ENCODE results near the gene PIK3R3.

PIK3R3 gene

DNA sequence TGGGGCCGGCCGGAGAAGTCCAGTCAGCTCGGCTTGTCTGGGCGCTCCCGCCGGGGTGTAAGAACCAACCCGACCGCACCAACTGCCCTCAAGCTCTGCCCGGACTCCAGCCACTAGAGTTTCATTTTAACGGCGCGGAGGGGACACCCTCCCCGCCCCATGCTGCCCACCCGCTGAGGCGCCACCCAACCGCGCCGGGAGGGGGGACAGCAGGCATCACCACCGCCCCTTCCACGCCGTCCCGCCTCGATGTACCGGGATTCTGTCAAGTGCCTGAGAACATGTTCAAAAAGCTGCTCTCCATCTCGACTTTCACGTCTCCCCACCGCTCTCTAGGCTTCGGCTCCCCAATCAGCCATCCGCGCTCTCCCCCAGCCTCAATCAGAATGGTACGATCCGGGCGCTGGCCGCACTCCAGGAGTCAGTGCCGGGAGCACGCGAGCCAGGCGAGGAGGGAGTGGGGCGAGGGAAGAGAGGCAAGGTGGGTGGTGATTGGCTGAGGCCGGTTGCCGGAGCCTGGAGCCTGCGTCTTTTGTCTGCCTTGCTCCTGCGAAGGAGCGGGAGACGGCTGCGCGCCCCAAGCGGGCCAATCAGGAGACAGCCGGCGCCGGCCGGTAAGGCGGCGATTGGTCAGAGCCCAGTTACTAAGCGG is at the start of gene PIK3R3:
Gene PIK3R3, minus strand, starts transcription at position 101 of the 652 bp plus-strand sequence. CDS start 677 bp downstream, outside the sequence.
- DNase-seq (ENCODE audit: low read depth), result peak; percentile 97
- TF ChIP-seq, protein P1, sequence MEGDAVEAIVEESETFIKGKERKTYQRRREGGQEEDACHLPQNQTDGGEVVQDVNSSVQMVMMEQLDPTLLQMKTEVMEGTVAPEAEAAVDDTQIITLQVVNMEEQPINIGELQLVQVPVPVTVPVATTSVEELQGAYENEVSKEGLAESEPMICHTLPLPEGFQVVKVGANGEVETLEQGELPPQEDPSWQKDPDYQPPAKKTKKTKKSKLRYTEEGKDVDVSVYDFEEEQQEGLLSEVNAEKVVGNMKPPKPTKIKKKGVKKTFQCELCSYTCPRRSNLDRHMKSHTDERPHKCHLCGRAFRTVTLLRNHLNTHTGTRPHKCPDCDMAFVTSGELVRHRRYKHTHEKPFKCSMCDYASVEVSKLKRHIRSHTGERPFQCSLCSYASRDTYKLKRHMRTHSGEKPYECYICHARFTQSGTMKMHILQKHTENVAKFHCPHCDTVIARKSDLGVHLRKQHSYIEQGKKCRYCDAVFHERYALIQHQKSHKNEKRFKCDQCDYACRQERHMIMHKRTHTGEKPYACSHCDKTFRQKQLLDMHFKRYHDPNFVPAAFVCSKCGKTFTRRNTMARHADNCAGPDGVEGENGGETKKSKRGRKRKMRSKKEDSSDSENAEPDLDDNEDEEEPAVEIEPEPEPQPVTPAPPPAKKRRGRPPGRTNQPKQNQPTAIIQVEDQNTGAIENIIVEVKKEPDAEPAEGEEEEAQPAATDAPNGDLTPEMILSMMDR (conservative IDR thresholded peaks at IDR 0.05; ENCODE audit: low read depth, low read length), result no peak
- peak within 1 kb of the TSS; percentile 88 for H3K4me3 ChIP-seq (ENCODE audit: low read length)

DNA sequence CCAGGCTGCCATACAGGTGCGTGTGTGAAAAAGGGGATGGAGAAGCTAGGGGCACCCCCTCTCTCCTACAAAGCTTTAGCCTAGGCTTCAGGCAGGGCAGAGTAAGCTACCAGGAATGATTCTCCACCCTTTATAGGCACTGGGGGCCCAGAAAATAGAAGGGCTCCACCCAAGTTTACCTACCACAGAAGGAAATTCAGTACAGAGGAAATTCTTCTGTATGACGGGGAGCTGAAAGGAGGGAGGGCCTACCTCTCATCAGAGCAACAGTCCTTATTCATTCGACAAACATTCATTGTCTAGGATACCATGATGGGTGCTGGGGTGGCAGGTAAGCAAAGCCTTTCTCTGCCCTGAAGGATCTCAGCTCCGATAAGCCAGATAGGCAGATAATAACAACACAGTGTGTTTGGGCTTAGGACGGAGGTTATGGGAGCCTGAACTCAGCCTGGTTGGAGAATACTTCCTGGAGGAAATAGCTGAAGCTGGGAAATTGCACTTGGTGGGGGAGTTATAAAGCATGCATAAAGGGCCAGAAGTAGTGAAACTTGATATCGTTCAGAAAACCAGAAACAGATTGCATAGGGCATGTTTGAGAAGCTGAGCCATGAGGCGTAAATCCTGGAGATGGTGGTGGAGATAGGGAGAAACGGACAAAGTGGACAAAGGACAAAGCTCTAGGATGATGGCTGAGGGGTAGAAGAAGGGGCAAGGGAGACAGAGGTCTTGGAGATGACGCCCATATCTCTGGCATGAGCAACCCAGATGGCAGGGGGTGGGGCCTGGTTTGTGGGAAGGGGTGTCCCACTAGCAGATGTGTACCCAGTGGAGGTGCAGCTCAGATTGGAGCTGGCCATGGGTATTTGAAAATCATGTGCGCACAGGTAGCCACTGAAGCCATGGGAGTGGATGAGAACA is 49.2 kb upstream of the PIK3R3 start:
- no peak for DNase-seq (ENCODE audit: low read depth)
- TF ChIP-seq, protein P1 (conservative IDR thresholded peaks at IDR 0.05; ENCODE audit: low read depth, low read length), result no peak
- no peak overlapping the region for H3K4me3 ChIP-seq (ENCODE audit: low read length)

DNA sequence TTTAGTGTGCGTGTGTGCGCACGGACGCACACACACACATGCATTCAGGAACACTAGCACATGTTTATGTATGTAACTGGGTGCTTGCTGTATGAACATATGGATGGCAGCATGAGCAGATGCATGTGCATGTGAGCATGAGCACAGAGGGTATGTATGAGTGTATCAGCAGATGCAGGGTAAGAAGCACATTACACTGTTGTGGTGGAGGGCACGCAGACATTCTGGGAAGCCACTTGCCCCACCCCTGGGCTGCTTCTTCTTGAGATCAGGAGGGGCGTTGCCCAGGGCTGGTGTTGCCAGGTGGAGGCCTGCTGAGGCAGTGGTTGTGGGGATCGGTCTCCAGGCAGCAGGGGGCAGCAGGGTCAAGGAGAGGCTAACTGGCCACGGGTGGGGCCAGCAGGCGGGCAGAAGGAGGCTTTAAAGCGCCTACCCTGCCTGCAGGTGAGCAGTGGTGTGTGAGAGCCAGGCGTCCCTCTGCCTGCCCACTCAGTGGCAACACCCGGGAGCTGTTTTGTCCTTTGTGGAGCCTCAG is 47.7 kb upstream of the PIK3R3 start:
- no peak for DNase-seq (ENCODE audit: low read depth)
- H3K4me3 ChIP-seq (ENCODE audit: low read length), result no peak overlapping the region
- TF ChIP-seq, protein P1 (conservative IDR thresholded peaks at IDR 0.05; ENCODE audit: low read depth, low read length), result peak; percentile 33

- DNase-seq (ENCODE audit: low read depth), result no peak
- TF ChIP-seq, protein P1 (conservative IDR thresholded peaks at IDR 0.05; ENCODE audit: low read depth, low read length), result peak; percentile 93
- no peak overlapping the region for H3K4me3 ChIP-seq (ENCODE audit: low read length)
These were observed 47.0 kb upstream of the PIK3R3 start for GRCh38 chr1:46179138-46180081.

- DNase-seq (ENCODE audit: low read depth), result no peak
- no peak within 1 kb of the TSS for H3K4me3 ChIP-seq (ENCODE audit: low read length)
- TF ChIP-seq, protein P1 (conservative IDR thresholded peaks at IDR 0.05; ENCODE audit: low read depth, low read length), result no peak
These were observed 43.9 kb upstream of the PIK3R3 start, which contains the start of gene P3R3URF for GRCh38 chr1:46176211-46176865. Gene P3R3URF, minus strand, starts transcription at chr1:46176488. Its CDS starts 17 bp downstream, at chr1:46176471.

GRCh38 chr1:46175243-46175642 is 42.8 kb upstream of the PIK3R3 start:
- no peak overlapping the region for H3K4me3 ChIP-seq (ENCODE audit: low read length)
- no peak for DNase-seq (ENCODE audit: low read depth)
- TF ChIP-seq, protein P1 (conservative IDR thresholded peaks at IDR 0.05; ENCODE audit: low read depth, low read length), result no peak
